ENCODE results near the gene B4GALNT4. TPM values are rescaled to one million over a fixed set of nuclear protein-coding genes. Genes with fewer than 3 reads are reported as not detected.
"Not testable (repeated sequence)": the region's sequence is repeated elsewhere in the genome, so short reads cannot be mapped to it uniquely, and the experiment has no call there.

B4GALNT4 gene
- total and polyA plus RNA-seq, 12 donors = 0.15 to 30.3 (median 1.6) TPM; not detected in 2

GRCh38 chr11:328012-328411 is 41.3 kb upstream of the B4GALNT4 start:
- H3K27ac ChIP-seq = no peak overlapping the region
- no peak overlapping the region for H3K4me3 ChIP-seq
- H3K36me3 ChIP-seq (replicated peaks in 1 of 2) = no peaks in the 10 kb centered on the region
- H3K9me3 ChIP-seq (replicated peaks in 1 of 3) = no peaks in the 10 kb centered on the region
- 92 to 96% (median 95%) methylated on average over 10 to 13 of the region's 13 CpGs for WGBS, 4 donors
- DNase-seq = no peak
- intact Hi-C loops (cut with DNase I) = no loop called here
- H3K4me1 ChIP-seq (replicated peaks in 1 of 2) = peaks cover 14 to 26% of the 10 kb centered on the region in 2 donors
- no peak for TF ChIP-seq POLR2A (IDR thresholded peaks at IDR 0.05)
- TF ChIP-seq CTCF (IDR thresholded peaks at IDR 0.05) = no peak
- H3K27me3 ChIP-seq = no peaks in the 10 kb centered on the region

- H3K4me3 ChIP-seq; H3K27me3 ChIP-seq; intact Hi-C loops (cut with DNase I); H3K27ac ChIP-seq; H3K9me3 ChIP-seq (replicated peaks in 1 of 3); DNase-seq; H3K36me3 ChIP-seq (replicated peaks in 1 of 2): not testable (repeated sequence)
- H3K4me1 ChIP-seq (replicated peaks in 1 of 2) = peaks cover 14 to 26% of the 10 kb centered on the region in 2 donors
- WGBS, 4 donors = 87 to 92% (median 89%) methylated on average over 15 of the region's 15 CpGs
These were observed 40.7 kb upstream of the B4GALNT4 start for GRCh38 chr11:328516-329100.

DNA sequence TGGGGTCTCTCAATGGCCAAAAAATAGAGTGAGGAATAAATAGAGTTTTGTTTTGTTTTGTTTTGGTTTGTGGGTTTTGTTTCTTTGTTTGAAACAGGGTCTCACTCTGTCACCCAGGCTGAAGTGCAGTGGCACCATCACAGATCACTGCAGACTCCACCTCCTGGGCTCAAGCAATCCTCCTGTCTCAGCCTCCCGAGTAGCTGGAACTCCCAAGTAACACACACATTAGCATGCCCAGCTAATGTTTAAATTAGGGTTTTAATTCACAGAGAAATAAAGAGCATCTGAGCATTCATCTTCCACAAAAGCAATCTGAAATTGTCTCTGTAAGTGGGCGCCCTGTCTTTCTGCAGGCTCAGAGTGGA is 39.4 kb upstream of the B4GALNT4 start:
- TF ChIP-seq POLR2A (IDR thresholded peaks at IDR 0.05) (no peak), CTCF (IDR thresholded peaks at IDR 0.05) (no peak)
- H3K9me3 ChIP-seq (replicated peaks in 1 of 3) = no peaks in the 10 kb centered on the region
- H3K36me3 ChIP-seq (replicated peaks in 1 of 2) = no peaks in the 10 kb centered on the region
- no peak overlapping the region for H3K27ac ChIP-seq
- DNase-seq = no peak
- intact Hi-C loops (cut with DNase I) = no loop called here
- H3K4me1 ChIP-seq (replicated peaks in 1 of 2) = peaks cover 14 to 26% of the 10 kb centered on the region in 2 donors
- no peak overlapping the region for H3K4me3 ChIP-seq
- 81 to 94% (median 85%) methylated on average over 1 to 2 of the region's 2 CpGs for WGBS, 4 donors
- H3K27me3 ChIP-seq = no peaks in the 10 kb centered on the region

DNA sequence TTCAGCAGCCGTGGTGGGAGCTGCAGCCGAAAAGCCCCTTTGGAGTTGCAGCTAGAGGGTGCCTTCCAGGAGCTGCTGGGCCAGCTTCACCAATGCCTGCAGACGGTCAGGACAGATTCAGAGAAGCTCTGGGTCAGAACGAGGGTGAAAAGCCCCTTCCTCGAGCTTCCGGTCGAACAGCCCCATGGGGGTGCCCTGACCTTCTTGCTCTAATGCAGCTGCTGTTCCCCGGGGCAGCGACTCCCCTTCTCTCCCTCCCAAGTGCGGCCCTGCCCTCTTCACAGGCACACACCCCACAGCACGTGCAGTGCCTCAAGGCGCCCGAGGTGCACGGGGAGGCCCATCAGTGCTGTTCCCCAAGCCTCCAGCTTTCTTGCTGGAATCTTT is 39.0 kb upstream of the B4GALNT4 start:
- TF ChIP-seq POLR2A (IDR thresholded peaks at IDR 0.05) (no peak), CTCF (IDR thresholded peaks at IDR 0.05) (no peak)
- WGBS, 4 donors = 74 to 77% (median 75%) methylated on average over 11 to 14 of the region's 14 CpGs
- H3K36me3 ChIP-seq (replicated peaks in 1 of 2) = no peaks in the 10 kb centered on the region
- H3K27me3 ChIP-seq = no peaks in the 10 kb centered on the region
- intact Hi-C loops (cut with DNase I) = no loop called here
- peaks cover 14 to 26% of the 10 kb centered on the region in 2 donors for H3K4me1 ChIP-seq (replicated peaks in 1 of 2)
- no peak for DNase-seq
- no peak overlapping the region for H3K27ac ChIP-seq
- no peaks in the 10 kb centered on the region for H3K9me3 ChIP-seq (replicated peaks in 1 of 3)
- H3K4me3 ChIP-seq = no peak overlapping the region

GRCh38 chr11:330694-331357 is 38.5 kb upstream of the B4GALNT4 start:
- TF ChIP-seq POLR2A (IDR thresholded peaks at IDR 0.05) (no peak), CTCF (IDR thresholded peaks at IDR 0.05) (no peak)
- WGBS, 4 donors = 79 to 85% (median 83%) methylated on average over 26 to 34 of the region's 34 CpGs
- H3K9me3 ChIP-seq (replicated peaks in 1 of 3) = no peaks in the 10 kb centered on the region
- no peak overlapping the region for H3K27ac ChIP-seq
- peaks cover 14 to 22% of the 10 kb centered on the region in 2 donors for H3K4me1 ChIP-seq (replicated peaks in 1 of 2)
- no peak for DNase-seq
- H3K27me3 ChIP-seq = no peaks in the 10 kb centered on the region
- no peaks in the 10 kb centered on the region for H3K36me3 ChIP-seq (replicated peaks in 1 of 2)
- no peak overlapping the region for H3K4me3 ChIP-seq
- intact Hi-C loops (cut with DNase I) = no loop called here
